Myocyte (in vitro differentiated cells): Measurements from ENCODE around the gene KAT6B. TPM values are rescaled to one million over a fixed set of nuclear protein-coding genes. Genes with fewer than 3 reads are reported as not detected.
"Not testable (repeated sequence)": the region's sequence is repeated elsewhere in the genome, so short reads cannot be mapped to it uniquely, and the experiment has no call there.

Experiments used
- DNase-seq: peaks from one replicate; pipeline ENCODE4 v3.0.0-alpha.2; 2012; ENCODE audit warnings: low read depth
- total RNA-seq: library from RNA; depleted of rRNA; stranded (reverse); fragments of >200 nt; gene quantifications from 2 replicates; pipeline ENCODE4 v1.2.3, GENCODE V29; 2014

The KAT6B gene
- total RNA-seq, 1 donor from 2014 or later: 13.1 TPM

DNA sequence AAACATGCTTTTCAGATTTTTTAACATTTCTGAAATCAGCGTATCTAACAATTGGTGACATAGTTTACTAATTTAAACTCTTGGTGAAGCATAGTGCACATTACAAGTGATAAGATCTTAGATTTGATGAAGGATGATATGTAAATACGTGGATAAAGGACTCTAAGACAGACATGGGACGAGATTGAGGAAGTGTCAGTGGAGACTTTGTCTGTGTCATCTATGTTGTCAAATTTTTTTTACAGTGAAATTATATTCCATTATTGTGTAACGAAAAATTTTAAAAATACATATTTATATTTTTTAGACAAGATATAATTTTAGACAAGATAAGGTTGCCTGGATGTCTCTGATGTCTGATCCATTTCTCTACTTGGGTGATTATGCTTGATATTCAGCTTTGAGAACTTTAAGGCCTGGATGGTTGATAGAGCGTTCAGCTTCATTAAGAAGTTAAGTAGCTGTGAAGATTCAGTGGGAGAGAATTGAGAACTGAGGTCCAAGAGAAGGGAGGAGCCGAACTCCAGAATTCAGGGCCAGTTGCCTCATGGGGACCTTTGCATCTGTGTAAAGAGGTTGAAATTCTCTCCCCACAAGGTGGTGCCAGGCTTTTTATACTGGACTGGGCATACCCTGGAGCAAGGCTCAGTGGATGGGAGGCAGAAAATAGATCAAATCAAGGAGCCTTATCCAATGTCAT, 62.7 kb downstream of the KAT6B start:
- DNase-seq: peak; percentile 36

DNA sequence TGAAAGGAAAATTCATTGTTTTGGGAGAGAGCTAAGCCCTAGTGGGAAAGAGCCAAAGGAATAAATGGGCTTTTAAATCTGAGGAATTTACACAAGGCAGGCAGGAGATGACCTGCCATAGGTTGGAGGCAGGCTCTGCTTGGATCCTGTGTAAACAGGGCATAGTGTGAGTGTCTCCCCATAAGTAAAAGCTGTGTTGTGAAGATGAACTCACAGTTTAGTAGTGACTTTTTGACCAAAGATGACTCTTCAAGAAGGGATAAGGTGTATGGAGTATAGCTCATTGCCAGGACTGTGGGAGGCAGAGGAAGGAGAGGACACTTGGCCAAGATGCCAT, 63.2 kb downstream of the KAT6B start:
- no peak for DNase-seq

DNA sequence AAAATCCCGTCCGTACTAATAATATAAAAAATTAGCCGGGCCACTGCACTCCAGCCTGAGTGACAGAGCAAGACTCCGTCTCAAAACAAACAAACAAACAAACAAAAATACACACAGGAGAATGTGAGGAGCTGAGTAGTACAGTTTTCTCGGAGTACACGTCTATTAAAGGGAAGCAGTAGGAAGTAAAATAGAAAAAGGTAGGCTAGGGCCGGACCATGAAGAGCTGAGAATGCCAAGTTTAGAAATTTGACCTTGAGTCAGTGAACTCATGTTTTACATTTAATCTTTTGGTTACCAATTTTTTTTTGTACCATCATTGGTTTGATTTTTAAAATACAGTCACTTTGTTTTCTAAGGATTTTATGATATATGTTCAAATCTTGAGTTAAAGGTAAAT, 64.1 kb downstream of the KAT6B start:
- no peak for DNase-seq

DNA sequence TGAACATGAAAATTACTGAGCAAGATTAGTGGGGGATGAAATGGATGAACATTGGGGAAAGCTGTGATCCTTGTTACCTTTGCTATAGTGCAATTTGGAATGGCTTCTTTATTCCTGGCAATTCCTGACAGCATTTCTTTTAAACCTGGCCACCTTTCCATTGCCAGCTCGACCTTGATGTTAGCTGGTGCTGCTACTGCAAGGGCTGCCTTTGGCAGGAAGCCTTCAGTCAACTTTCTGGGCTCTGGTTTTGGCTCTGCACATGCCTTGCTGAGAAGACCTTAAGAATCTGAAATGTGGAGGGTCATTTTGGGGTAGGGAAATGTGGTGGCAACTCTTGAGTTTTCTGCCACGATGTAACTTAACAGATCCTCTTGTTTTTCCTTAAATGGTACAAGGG, 64.7 kb downstream of the KAT6B start:
- DNase-seq: no peak

DNA sequence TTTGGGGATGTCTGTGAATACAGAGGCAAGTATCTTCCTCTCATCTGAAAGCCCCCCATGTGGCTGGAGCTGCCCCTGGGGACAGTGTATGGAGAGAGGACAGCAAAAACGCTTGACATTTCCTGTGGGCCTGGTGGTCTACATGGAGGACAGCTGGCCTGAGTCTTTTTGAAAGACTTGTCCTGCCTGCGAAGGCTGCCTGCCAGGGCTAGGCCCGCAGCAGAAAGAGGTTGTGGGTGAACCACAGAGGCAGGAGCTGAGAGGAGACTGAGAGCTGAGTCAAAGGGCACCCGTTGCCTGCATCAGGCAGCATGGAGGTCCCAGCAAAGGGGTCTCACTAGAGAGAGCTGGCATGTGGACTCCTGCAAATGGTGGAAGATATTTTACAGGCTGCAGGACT, 66.4 kb downstream of the KAT6B start:
- peak; percentile 60 for DNase-seq

DNA sequence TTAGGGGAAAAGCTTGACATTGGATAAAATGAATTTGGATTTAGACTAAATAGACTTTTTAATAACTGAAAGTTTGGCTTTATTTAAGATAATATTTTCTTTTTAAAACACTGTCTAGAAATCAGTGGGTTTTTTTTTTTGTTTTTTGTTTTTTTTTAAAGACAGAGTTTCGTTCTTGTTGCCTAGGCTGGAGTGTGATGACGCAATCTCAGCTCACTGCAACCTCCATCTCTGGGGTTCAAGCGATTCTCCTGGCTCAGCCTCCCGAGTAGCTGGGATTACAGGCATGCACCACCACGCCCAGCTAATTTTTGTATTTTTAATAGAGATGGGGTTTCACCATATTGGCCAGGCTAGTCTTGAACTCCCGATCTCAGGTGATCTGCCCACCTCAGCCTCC, 66.9 kb downstream of the KAT6B start:
- not testable (repeated sequence) for DNase-seq

DNA sequence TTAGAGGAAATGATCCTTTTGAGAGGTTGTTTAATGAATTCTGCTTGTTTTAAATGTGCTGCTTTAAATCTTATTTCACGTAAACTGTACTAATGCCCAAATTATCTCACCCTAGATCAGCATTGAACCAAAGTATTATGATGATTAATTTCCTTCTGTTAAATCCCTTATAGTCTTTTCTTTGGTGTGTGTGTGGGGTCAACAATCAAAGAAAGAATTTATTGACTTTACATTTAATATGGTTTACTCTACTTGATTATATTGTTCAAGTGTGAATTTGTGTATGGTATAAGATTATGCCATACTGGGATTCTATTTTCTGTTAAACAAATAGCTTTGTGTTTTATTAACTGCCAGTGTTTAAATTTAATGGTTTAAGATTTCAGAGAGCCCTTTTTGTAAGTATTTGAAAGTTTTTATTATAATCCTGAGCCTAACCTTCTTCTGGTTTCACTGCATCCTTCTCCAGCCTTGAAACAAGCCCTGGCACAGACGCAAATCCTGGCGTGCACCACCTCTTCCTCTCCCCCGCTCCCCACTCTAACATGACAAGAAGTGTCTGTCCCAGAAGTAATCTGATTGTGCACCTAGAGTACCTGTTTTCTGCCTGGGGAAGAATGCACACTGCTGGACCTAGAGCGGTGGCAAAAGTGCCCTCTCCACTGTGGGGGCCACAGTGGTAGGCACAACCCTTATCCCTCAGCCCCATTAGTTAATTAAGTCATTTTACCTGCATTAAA, 70.6 kb downstream of the KAT6B start:
- DNase-seq: no peak

DNA sequence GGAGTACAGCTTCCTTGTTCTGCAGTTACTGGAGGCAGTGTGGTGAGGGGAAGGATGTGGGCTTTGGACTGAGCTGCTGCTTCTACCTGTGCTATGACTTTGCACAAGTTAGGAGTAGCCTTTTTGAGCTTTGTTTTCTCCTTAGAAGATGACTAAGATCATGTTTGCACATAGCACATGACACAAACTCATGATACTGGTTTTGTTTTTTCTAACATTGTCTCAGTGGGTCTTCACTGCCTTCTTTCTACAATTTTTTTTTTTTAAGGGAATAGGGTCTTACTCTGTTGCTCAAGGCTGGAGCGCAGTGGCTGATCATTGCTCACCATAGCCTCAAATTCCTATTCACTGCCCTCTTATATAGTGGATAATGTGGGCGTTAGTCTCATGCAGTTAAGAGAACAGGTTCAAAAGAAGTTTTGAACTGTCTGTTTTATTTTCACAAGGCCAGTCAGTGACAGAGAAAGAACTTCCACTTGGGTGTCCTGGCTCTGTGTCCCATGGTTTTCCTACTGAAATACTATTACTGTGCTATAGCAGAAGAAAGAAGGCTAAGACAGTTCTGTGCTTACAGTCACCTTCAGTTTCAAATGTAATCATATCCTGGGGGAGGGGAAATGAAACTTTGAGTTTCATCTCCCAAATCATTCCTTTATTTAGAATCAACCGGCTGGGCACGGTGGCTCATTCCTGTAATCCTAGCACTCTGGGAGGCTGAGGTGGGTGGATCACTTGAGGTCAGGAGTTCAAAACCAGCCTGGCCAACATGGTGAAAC, 72.0 kb downstream of the KAT6B start:
- no peak for DNase-seq

DNA sequence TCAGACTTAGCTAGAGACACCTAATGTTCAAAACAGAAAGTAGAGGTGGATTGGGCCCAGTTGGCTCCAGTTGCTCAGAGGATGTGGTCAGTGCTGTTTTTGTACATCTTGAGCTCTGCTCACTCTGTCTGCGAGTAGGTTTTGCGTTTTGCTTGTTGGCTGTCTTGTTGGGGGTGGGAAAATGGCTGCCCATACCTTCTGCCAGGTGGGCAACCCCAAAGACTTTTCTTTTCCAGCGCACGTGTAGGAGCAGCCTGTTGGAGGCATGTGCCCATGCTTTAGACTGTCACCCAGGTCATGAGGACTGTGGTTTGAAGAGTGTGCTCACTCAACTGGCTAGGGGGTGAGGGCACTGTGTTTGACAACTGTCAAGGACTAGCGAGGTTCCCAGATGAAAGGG, 73.9 kb downstream of the KAT6B start:
- no peak for DNase-seq

DNA sequence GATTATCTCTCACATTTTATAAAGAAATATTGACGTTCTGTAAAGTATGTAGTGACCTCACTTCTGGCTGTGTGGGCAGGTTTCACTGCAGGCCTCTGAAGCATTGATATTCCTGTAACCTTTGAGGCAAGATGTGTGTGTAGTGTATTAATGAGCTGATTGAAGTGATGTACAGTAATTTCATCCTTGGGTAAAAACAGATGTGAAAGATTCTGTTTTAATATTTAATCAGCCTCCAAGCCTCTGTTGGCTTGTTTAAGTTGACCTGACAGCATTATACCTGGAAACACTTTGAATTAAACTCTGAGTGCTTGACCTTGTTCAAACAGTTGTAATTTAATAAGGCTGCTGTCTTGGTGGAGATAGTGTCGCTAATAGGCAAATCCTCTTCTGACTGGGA, 74.9 kb downstream of the KAT6B start:
- DNase-seq: no peak

DNA sequence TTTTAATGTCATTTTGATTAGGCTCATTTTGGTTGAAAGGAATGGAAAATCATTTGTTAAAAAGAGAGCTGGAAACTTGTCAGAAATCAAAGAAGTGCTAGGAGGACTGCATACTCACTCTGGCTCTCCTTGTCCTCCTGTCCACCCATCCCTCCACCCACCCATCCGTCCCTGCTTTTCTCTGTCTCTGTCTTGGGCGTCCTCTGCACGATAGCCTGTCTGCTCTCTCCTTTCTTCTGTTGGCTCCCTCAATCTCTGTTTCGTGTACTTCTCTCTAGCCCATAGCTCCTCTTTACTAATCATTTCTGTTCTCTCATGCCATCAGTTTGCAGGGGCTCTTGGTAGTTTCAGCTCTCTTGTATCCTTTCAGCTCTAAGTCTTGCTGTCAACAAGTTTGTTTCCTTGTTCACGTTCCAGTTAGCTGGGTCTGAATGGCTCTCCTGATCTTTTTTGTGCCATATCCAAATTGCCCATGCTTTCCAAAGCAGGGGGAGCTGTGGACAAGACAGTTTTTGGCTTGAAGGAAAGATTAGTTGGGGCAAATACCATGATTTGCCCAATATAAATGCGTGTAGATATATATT, 75.6 kb downstream of the KAT6B start:
- DNase-seq: no peak

DNA sequence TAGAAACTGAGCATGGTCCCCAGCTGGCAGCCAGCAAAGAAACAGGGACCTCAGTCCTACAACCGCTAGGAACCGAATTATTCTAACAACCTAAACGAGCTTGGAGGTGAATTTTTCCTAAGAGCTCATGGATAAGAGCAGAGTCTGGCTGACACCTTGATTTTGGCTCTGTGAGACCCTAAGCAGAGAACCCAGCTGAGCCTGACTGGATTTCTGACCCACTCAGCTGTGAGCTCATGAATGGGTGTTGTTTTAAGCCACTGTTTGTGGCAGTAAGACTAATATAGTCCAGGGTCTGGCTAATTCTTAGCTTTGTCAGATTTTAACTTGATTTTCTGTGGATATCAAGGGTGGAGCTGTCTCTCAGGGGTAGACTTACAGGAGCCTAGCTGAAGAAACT, 77.1 kb downstream of the KAT6B start:
- DNase-seq: no peak

DNA sequence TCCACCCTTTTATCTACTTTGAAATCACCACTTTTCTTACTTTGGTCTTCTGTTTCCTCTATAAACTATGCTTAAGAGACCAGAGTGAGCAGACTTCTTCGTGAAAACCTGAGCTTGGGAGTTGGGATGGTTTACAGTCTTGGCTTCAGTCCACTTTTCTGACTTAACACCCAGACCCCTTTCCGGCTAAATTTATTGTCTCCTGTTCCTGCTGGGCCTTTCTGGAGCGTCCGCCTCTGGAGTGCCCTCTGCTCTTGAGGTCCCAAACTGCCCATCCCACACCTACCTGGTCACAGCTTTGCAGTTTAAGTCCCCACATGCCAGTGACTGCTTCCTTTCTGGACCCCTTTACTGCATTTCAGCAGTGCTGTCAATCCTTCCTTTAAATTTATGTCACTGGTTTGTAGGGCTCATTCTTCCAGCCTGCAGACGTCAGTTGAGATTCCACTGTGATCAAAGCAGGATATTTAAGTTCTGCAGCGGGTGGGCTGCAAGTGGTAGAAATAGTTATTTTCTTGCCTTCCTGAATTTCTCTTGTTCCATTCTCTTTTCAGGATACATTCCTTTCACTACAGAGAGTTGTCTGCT, 80.3 kb downstream of the KAT6B start:
- DNase-seq: no peak

DNA sequence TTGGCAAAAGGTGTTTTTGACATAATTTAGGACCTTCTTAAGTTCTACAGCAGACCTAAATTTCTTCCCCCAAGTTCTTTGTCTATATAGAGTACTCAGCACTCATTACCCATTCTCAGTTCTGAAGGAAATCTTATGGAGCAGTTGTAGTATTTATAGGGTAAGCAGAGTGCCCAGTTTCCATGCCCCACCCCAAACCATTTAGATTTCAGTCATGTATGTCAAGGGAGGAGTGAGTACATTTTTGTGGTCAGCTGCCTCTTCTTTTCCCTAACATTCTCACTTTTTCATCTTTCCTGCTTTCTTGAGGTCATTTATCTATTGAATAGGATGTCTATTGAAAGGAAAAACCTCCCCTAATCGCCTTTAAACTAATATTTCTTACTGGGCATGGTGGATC, 83.3 kb downstream of the KAT6B start:
- no peak for DNase-seq

DNA sequence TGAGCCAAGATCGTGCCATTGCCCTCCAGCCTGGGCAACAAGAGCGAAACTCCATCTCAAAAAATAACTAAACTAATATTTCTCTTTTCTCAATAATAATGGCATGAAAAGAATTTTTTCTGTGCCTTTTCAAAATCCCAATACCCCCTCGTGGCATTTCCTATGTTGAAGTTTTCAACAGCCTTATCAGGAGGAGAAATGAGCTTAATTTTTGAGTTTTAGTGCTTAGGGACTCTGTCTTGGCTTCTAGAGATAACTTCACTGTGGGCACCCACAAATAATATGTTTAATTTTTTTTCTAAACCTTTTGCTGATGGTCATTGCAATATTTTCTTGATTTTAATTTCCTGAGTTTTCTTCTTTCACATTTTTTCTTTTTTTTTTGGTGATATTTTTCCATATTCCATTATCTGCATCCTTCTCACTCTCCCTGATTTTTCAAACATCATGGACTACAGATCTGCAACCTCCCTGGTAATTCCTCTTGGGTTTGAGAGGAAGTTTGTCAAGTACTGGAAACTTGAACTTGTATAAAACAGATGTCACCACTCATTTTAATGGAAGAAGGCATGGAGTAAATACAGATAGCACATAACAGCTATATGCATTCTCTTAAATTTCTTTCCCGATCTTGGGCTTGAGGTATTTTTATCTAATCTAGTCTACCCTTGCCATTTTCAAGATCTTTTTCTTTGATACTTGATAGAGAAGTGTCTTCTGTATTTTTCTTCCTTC, 84.0 kb downstream of the KAT6B start:
- DNase-seq: no peak

DNA sequence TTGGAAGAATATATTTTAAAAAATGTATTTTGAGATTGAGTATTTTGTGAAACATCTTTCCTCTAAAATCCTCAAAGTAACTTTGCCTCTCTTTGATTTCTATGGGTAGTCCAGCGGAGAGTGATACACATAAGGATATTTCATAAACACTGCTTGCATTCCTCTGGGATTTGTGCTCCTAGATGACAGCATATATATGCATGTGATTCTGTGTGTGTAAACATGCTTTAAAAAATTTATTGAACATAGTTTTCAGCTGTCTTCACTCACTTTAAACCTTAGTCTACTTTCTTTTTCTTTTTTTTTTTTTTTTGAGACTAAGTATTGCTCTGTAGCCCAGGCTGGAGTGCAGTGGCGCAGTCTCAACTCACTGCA, 84.6 kb downstream of the KAT6B start:
- no peak for DNase-seq

DNA sequence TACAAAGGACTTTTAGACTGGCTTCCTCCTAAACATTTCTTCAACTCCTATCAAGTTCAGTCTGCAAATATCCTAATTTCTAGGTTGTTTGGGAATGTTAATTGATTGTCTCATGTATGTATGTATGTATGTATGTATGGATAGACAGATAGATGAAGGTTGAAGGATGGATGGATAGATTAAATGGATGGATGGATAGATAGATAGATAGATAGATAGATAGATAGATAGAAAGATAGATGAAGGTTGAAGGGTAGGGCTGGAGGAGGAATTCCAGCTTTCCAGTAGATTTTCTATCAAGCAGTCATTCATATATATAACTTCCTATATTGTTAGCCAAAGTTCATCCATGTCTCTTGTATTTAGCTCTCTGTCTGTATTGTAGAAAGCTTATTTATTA, 85.8 kb downstream of the KAT6B start:
- no peak for DNase-seq

DNA sequence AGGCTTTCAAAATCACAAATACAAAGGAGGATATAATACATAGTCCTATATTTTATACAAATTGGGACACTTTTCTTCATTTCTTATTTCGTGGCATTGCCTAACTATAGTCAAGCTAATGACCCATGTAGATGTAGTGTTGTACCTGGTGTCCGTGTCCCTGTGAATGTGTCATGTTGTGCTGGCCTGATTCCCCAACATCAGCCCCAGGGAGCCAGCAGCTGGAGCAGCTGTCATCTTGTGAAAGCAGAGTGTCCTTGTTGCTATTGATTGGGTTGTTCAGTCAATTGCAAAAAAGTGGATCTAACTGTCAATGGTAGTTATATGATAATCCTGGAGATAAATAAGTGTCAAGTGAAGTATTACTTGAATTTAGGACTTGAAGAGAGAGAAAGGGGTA, 86.3 kb downstream of the KAT6B start:
- DNase-seq: no peak

DNA sequence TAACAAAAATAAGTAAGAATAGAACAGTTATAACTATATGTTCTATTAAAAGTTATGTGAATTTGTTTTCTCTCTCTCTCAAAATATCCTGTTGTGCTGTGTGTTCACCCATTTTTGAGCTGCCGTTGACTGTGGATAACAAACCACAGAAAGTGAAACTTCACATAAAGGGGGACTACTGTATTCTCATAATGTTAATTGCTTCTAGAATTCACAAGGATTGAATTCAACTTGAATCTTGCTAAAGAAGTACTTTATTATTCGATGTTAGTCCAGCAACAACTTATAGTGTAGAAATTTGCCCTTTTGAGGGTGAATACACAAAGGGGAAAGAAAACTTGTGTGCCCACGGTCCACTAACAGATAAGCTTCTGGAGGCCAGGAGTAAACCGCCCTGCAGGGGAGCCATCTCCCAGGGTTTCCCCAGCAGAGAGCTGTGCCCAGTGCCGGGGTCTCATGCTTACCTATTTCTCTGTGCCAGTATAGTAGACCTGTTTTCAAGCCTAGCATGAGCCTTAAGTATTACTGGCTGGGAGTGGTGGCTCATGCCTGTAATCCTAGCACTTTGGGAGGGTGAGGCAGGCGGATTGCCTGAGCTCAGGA, 87.1 kb downstream of the KAT6B start:
- no peak for DNase-seq

DNA sequence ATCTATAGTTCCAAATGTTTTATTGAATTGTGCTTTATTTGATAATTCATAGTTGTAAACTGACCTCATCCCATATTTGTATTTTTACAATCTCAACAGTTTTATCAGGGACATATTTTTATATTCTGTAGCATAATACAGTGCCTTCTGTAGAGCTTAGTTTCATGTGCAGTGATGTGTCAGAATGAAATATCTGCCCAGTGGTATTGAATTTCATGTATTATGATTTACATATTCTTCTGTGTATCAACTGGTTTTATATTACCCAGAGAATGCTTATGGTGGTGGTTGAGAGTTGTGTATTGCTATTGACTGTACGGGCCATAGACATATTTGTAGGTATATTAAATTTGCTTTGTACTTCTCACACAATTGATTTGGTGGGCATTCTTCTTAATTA, 89.9 kb downstream of the KAT6B start:
- no peak for DNase-seq
